Measurements from ENCODE around the gene AMIGO3. TPM values are rescaled to one million over a fixed set of nuclear protein-coding genes. Genes with fewer than 3 reads are reported as not detected.

AMIGO3 gene
- total RNA-seq, 1 experiment from 2014 or later: 0.32 TPM

- H3K9me2 ChIP-seq (ENCODE audit: insufficient read depth): no peaks in the 10 kb centered on the region
- no peaks in the 10 kb centered on the region for H3K79me2 ChIP-seq (ENCODE audit: insufficient read depth, low read length)
Observed at GRCh38 chr3:49712166-49712565, 7.3 kb downstream of the AMIGO3 start.

More at GRCh38 chr3:49712166-49712565, 7.3 kb downstream of the AMIGO3 start:
- RAD21 ChIA-PET (ENCODE audit: low non-redundant PET in 1 of 2, low total read pairs in 2 of 2, uncharacterized antibody in 2 of 2, unreplicated experiment in 2 of 2): no interaction called here
- DNase-seq (ENCODE audit: low read depth, low spot score): no peak
- H3K27ac ChIP-seq (ENCODE audit: low read depth, low read length): no peak overlapping the region
- H2AFZ ChIP-seq (ENCODE audit: low read depth, low read length, poor library complexity, severe bottlenecking): no peak overlapping the region
- CTCF ChIA-PET: no interaction called here
- TF ChIP-seq ELF1 (IDR thresholded peaks at IDR 0.05; ENCODE audit: borderline replicate concordance, low read depth) (no peak), YY1 (IDR thresholded peaks at IDR 0.05; ENCODE audit: extremely low read depth, insufficient replicate concordance, low read depth, low read length) (no peak), CEBPB (IDR thresholded peaks at IDR 0.05; ENCODE audit: low read depth) (no peak), TCF7L2 (IDR thresholded peaks at IDR 0.05; ENCODE audit: borderline replicate concordance, extremely low read depth, insufficient read depth, insufficient read length) (no peak), SIN3A (IDR thresholded peaks at IDR 0.05; ENCODE audit: low read depth) (no peak), REST (IDR thresholded peaks at IDR 0.05; ENCODE audit: low read depth) (no peak), ZNF274 (IDR thresholded peaks at IDR 0.05; ENCODE audit: low read depth, low read length) (no peak), EGR1 (IDR thresholded peaks at IDR 0.05; ENCODE audit: low read depth) (no peak), SP1 (IDR thresholded peaks at IDR 0.05; ENCODE audit: low read depth) (no peak), SRF (IDR thresholded peaks at IDR 0.05; ENCODE audit: low read depth) (no peak), ZFX (IDR thresholded peaks at IDR 0.05) (no peak), POLR2AphosphoS5 (IDR thresholded peaks at IDR 0.05; ENCODE audit: low read depth, low read length) (no peak), FOSL1 (IDR thresholded peaks at IDR 0.05; ENCODE audit: low read depth) (no peak), CBX3 (IDR thresholded peaks at IDR 0.05; ENCODE audit: low read depth) (no peak), EZH2phosphoT487 (IDR thresholded peaks at IDR 0.05; ENCODE audit: borderline replicate concordance) (no peak), JUND (IDR thresholded peaks at IDR 0.05) (no peak), ZBTB33 (IDR thresholded peaks at IDR 0.05; ENCODE audit: extremely low read depth, insufficient replicate concordance, low read length) (no peak)
- TF ChIP-seq, protein P1, sequence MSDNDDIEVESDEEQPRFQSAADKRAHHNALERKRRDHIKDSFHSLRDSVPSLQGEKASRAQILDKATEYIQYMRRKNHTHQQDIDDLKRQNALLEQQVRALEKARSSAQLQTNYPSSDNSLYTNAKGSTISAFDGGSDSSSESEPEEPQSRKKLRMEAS (IDR thresholded peaks at IDR 0.05): no peak
- TF ChIP-seq, protein P2, sequence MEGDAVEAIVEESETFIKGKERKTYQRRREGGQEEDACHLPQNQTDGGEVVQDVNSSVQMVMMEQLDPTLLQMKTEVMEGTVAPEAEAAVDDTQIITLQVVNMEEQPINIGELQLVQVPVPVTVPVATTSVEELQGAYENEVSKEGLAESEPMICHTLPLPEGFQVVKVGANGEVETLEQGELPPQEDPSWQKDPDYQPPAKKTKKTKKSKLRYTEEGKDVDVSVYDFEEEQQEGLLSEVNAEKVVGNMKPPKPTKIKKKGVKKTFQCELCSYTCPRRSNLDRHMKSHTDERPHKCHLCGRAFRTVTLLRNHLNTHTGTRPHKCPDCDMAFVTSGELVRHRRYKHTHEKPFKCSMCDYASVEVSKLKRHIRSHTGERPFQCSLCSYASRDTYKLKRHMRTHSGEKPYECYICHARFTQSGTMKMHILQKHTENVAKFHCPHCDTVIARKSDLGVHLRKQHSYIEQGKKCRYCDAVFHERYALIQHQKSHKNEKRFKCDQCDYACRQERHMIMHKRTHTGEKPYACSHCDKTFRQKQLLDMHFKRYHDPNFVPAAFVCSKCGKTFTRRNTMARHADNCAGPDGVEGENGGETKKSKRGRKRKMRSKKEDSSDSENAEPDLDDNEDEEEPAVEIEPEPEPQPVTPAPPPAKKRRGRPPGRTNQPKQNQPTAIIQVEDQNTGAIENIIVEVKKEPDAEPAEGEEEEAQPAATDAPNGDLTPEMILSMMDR (IDR thresholded peaks at IDR 0.05 in 2 of 3, conservative IDR thresholded peaks at IDR 0.05 in 1 of 3; ENCODE audit: borderline replicate concordance in 1 of 3, insufficient read depth in 1 of 3, low read depth in 2 of 3, low read length in 2 of 3): no peak
- TF ChIP-seq, protein P3, sequence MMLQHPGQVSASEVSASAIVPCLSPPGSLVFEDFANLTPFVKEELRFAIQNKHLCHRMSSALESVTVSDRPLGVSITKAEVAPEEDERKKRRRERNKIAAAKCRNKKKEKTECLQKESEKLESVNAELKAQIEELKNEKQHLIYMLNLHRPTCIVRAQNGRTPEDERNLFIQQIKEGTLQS (IDR thresholded peaks at IDR 0.05): no peak
- no peak overlapping the region for H3K4me3 ChIP-seq (replicated peaks in 1 of 2; ENCODE audit: low read depth in 1 of 2, low read length in 2 of 2)
- H3K27me3 ChIP-seq (ENCODE audit: insufficient read depth, low read length): no peaks in the 10 kb centered on the region
- no peaks in the 10 kb centered on the region for H4K20me1 ChIP-seq (ENCODE audit: insufficient read depth)
- POLR2A ChIA-PET: no interaction called here
- no peaks in the 10 kb centered on the region; a peak in 2 of 4 replicates for H3K36me3 ChIP-seq (ENCODE audit: control insufficient read depth in 1 of 2, insufficient read depth in 2 of 2, low read length in 2 of 2)
- intact Hi-C loops (cut with micrococcal nuclease): no loop called here
- no TSS peak for BruUV-seq (replicated peaks)
- ATAC-seq: no peak
- H3K4me2 ChIP-seq (ENCODE audit: low read length): no peak overlapping the region
- H3K9ac ChIP-seq (ENCODE audit: low read length): no peak overlapping the region
- no peaks in the 10 kb centered on the region for H3K9me3 ChIP-seq (ENCODE audit: control insufficient read depth in 1 of 2, insufficient read depth in 1 of 2, low read depth in 1 of 2, low read length in 2 of 2)
- H3K4me1 ChIP-seq (ENCODE audit: control insufficient read depth in 1 of 2, insufficient read depth in 2 of 2, low read length in 2 of 2): no peaks in the 10 kb centered on the region

All from HCT116 (cell line).